DMS79 (cell line): ENCODE measurements around the gene C9orf85.
"Not testable (repeated sequence)": the region's sequence is repeated elsewhere in the genome, so short reads cannot be mapped to it uniquely, and the experiment has no call there.

Experiments used
- DNase-seq: peaks from one replicate; lab custom pipeline; 2025; lab: John Stamatoyannopoulos, UW

The C9orf85 gene

GRCh38 chr9:72007726-72008125, 96.3 kb downstream of the C9orf85 start:
- not testable (repeated sequence) for DNase-seq

GRCh38 chr9:72012646-72013045, 101.2 kb downstream of the C9orf85 start:
- no peak for DNase-seq

- DNase-seq, result no peak
Measured at GRCh38 chr9:72013292-72013760, 101.9 kb downstream of the C9orf85 start.

GRCh38 chr9:72022841-72023240, 111.4 kb downstream of the C9orf85 start:
- no peak for DNase-seq
